HEK293 (cell line): ENCODE measurements around the gene LPCAT2.

Experiments used
- CTCF ChIA-PET: fragments of 350-600 bp; formaldehyde crosslinking; extraction: SDS; loops from one replicate; lab custom pipeline; 2021; ENCODE audit warnings: antibody characterized with exemption; lab: Yijun Ruan, JAX
- POLR2A ChIA-PET: fragments of 300-600 bp; formaldehyde crosslinking; extraction: SDS; loops from one replicate; lab custom pipeline; 2020; ENCODE audit warnings: antibody characterized with exemption, inconsistent platforms; lab: Yijun Ruan, JAX
- H3K27ac ChIP-seq: fragments of 200-500 bp; sonication (Bioruptor generic); 2 replicates; pipeline ENCODE4 v1.5.1; 2014; ENCODE audit warnings: low read depth, low read length, control low read depth, inconsistent platforms; ENCODE audit errors: extremely low read depth
- H3K36me3 ChIP-seq, 2 experiments: fragments of 200-500 bp in 1 of 2; sonication (Bioruptor generic) in 1 of 2; 1 replicate in 1 of 2; 2 replicates in 1 of 2; pipeline ENCODE4 v1.5.1; 2014 to 2017; ENCODE audit warnings: inconsistent platforms in 2 of 2, low read length in 2 of 2; ENCODE audit not compliant: control insufficient read depth in 2 of 2, insufficient read depth in 1 of 2
- H3K4me1 ChIP-seq: fragments of 200-500 bp; sonication (Bioruptor generic); 2 replicates; pipeline ENCODE4 v1.5.1; 2014; ENCODE audit warnings: mild to moderate bottlenecking, low read length, inconsistent platforms; ENCODE audit not compliant: control insufficient read depth, insufficient read depth
- H3K4me3 ChIP-seq: 2 replicates; pipeline ENCODE4 v1.5.1; 2011; ENCODE audit warnings: low read depth, mild to moderate bottlenecking, control low read depth, low read length, moderate library complexity
- H3K9me3 ChIP-seq: fragments of 200-500 bp; sonication (Bioruptor generic); 2 replicates; pipeline ENCODE4 v1.5.1; 2014; ENCODE audit warnings: low read depth, low read length, inconsistent platforms; ENCODE audit not compliant: control insufficient read depth, insufficient read depth
- EGR2 ChIP-seq: fragments of 450-650 bp; formaldehyde crosslinking; IDR thresholded peaks from 2 replicates; pipeline ENCODE4 v1.5.1; 2016; ENCODE audit warnings: low read depth, missing biosample characterization, missing genetic modification characterization
- MZF1 ChIP-seq: fragments of 450-650 bp; formaldehyde crosslinking; IDR thresholded peaks from 2 replicates; pipeline ENCODE4 v1.5.1; 2017; ENCODE audit warnings: missing biosample characterization, missing genetic modification characterization, borderline replicate concordance
- OVOL3 ChIP-seq: fragments of 450-650 bp; formaldehyde crosslinking; IDR thresholded peaks from 2 replicates; pipeline ENCODE4 v1.5.1; 2016; ENCODE audit warnings: missing biosample characterization, missing genetic modification characterization
- PATZ1 ChIP-seq: fragments of 450-650 bp; formaldehyde crosslinking; IDR thresholded peaks from 2 replicates; pipeline ENCODE4 v1.5.1; 2016; ENCODE audit warnings: missing biosample characterization, missing genetic modification characterization
- PRDM10 ChIP-seq: fragments of 450-650 bp; formaldehyde crosslinking; IDR thresholded peaks from 2 replicates; pipeline ENCODE4 v1.5.1; 2016; ENCODE audit warnings: missing biosample characterization, missing genetic modification characterization
- YY1 ChIP-seq: fragments of 450-650 bp; formaldehyde crosslinking; IDR thresholded peaks from 2 replicates; pipeline ENCODE4 v1.5.1; 2018; ENCODE audit warnings: missing biosample characterization, missing genetic modification characterization
- ZBTB8A ChIP-seq: fragments of 450-650 bp; formaldehyde crosslinking; IDR thresholded peaks from 2 replicates; pipeline ENCODE4 v1.5.1; 2016; ENCODE audit warnings: missing biosample characterization, missing genetic modification characterization
- ZFHX2 ChIP-seq: fragments of 450-650 bp; formaldehyde crosslinking; conservative IDR thresholded peaks from 2 replicates; pipeline ENCODE4 v1.5.1; 2016; ENCODE audit warnings: missing biosample characterization, missing genetic modification characterization
- ZFP69B ChIP-seq: fragments of 450-650 bp; formaldehyde crosslinking; IDR thresholded peaks from 2 replicates; pipeline ENCODE4 v1.5.1; 2016; ENCODE audit warnings: missing biosample characterization, missing genetic modification characterization
- ZNF146 ChIP-seq: fragments of 450-650 bp; formaldehyde crosslinking; IDR thresholded peaks from 2 replicates; pipeline ENCODE4 v1.5.1; 2016; ENCODE audit warnings: missing biosample characterization, missing genetic modification characterization
- ZNF157 ChIP-seq: fragments of 450-650 bp; formaldehyde crosslinking; IDR thresholded peaks from 2 replicates; pipeline ENCODE4 v1.5.1; 2016; ENCODE audit warnings: missing biosample characterization, missing genetic modification characterization
- ZNF175 ChIP-seq: fragments of 450-650 bp; formaldehyde crosslinking; IDR thresholded peaks from 2 replicates; pipeline ENCODE4 v1.5.1; 2016; ENCODE audit warnings: missing biosample characterization, missing genetic modification characterization
- ZNF211 ChIP-seq: fragments of 450-650 bp; formaldehyde crosslinking; IDR thresholded peaks from 2 replicates; pipeline ENCODE4 v1.5.1; 2016; ENCODE audit warnings: low read depth, missing biosample characterization, missing genetic modification characterization
- ZNF239 ChIP-seq: fragments of 450-650 bp; formaldehyde crosslinking; IDR thresholded peaks from 2 replicates; pipeline ENCODE4 v1.5.1; 2016; ENCODE audit warnings: missing biosample characterization, missing genetic modification characterization
- ZNF350 ChIP-seq: fragments of 450-650 bp; formaldehyde crosslinking; IDR thresholded peaks from 2 replicates; pipeline ENCODE4 v1.5.0; 2017; ENCODE audit warnings: missing biosample characterization, mild to moderate bottlenecking, missing genetic modification characterization
- ZNF416 ChIP-seq: fragments of 450-650 bp; formaldehyde crosslinking; IDR thresholded peaks from 2 replicates; pipeline ENCODE4 v1.5.1; 2016; ENCODE audit warnings: missing biosample characterization, missing genetic modification characterization
- ZNF449 ChIP-seq: fragments of 450-650 bp; formaldehyde crosslinking; IDR thresholded peaks from 2 replicates; pipeline ENCODE4 v1.5.1; 2017; ENCODE audit warnings: missing biosample characterization, mild to moderate bottlenecking, missing genetic modification characterization, moderate library complexity
- ZNF548 ChIP-seq: fragments of 450-650 bp; formaldehyde crosslinking; IDR thresholded peaks from 2 replicates; pipeline ENCODE4 v1.5.1; 2016; ENCODE audit warnings: missing biosample characterization, missing genetic modification characterization
- ZNF629 ChIP-seq: fragments of 450-650 bp; formaldehyde crosslinking; IDR thresholded peaks from 2 replicates; pipeline ENCODE4 v1.5.1; 2017; ENCODE audit warnings: missing biosample characterization, missing genetic modification characterization
- ZNF654 ChIP-seq: fragments of 450-650 bp; formaldehyde crosslinking; IDR thresholded peaks from 2 replicates; pipeline ENCODE4 v1.5.1; 2016; ENCODE audit warnings: low read depth, missing biosample characterization, missing genetic modification characterization
- ZNF76 ChIP-seq: fragments of 450-650 bp; formaldehyde crosslinking; IDR thresholded peaks from 2 replicates; pipeline ENCODE4; 2016; ENCODE audit warnings: low read depth, missing biosample characterization, missing genetic modification characterization, borderline replicate concordance
- ZNF830 ChIP-seq: fragments of 450-650 bp; IDR thresholded peaks from 2 replicates; pipeline ENCODE4 v1.5.0; 2018; ENCODE audit warnings: missing biosample characterization, missing genetic modification characterization, low read depth, mild to moderate bottlenecking, moderate library complexity

LPCAT2 gene

GRCh38 chr16:55506708-55507107, 2.2 kb upstream of the LPCAT2 start:
- Histone ChIP-seq H3K27ac (no peak overlapping the region), H3K4me3 (no peak overlapping the region), H3K9me3 (no peaks in the 10 kb centered on the region), H3K4me1 (peaks cover 3% of the 10 kb centered on the region; the same call in 1 of the 2 replicates), H3K36me3 (peaks cover 0 to 15% of the 10 kb centered on the region in 2 experiments; a peak in 1 of 3 replicates)
- ChIA-PET POLR2A (no interaction called here), CTCF (interaction anchor here (0.6 to 0.7 kb wide), 2 partner anchors 407 to 1545 kb away, joined by 3 read pairs; no protein-coding TSS in a partner anchor)
- peak; percentile 83 for TF ChIP-seq EGR2
- no peak for TF ChIP-seq ZBTB8A (tag by site-specific recombination)
- peak; percentile 58 for TF ChIP-seq ZFHX2 (tag by site-specific recombination)

GRCh38 chr16:55508271-55508921, 476 bp upstream of the LPCAT2 start:
- TF ChIP-seq ZNF416 (tag by site-specific recombination): no peak
- TF ChIP-seq ZFP69B: no peak
- TF ChIP-seq ZNF76 (tag by site-specific recombination): no peak
- TF ChIP-seq MZF1 (tag by site-specific recombination): no peak
- no peak for TF ChIP-seq ZNF449 (tag by site-specific recombination)
- TF ChIP-seq ZNF830 (tag by site-specific recombination): no peak
- no peak for TF ChIP-seq ZNF350 (tag by site-specific recombination)
- TF ChIP-seq ZNF146 (tag by site-specific recombination): no peak
- TF ChIP-seq ZNF239 (tag by site-specific recombination): no peak
- ChIA-PET POLR2A (no interaction called here), CTCF (no interaction called here)
- Histone ChIP-seq H3K9me3 (no peaks in the 10 kb centered on the region), H3K4me1 (no peaks in the 10 kb centered on the region), H3K36me3 (peaks cover 0 to 13% of the 10 kb centered on the region in 2 experiments; a peak in 1 of 3 replicates), H3K27ac (no peak overlapping the region), H3K4me3 (no peak overlapping the region)

GRCh38 chr16:55510185-55510805, 1.4 kb downstream of the LPCAT2 start:
- CTCF ChIA-PET: interaction anchor here (1.0 to 1.8 kb wide), 6 partner anchors 10 to 194 kb away, joined by 3 to 7 read pairs (median 3); no protein-coding TSS in a partner anchor
- POLR2A ChIA-PET: interaction anchor here (0.8 kb wide), 1 partner anchor 30 kb away, joined by 3 read pairs; no protein-coding TSS in a partner anchor
- TF ChIP-seq PRDM10: no peak
- no peak for TF ChIP-seq ZNF629
- no peak for TF ChIP-seq PATZ1 (tag by site-specific recombination)
- no peak for TF ChIP-seq ZNF654
- TF ChIP-seq ZNF416 (tag by site-specific recombination): no peak
- TF ChIP-seq ZNF211 (tag by site-specific recombination): no peak
- no peak for TF ChIP-seq ZNF548 (tag by site-specific recombination)
- no peak for TF ChIP-seq ZNF175 (tag by site-specific recombination)
- no peak for TF ChIP-seq YY1
- no peak for TF ChIP-seq ZNF449 (tag by site-specific recombination)
- no peak for TF ChIP-seq OVOL3 (tag by site-specific recombination)
- no peak for TF ChIP-seq ZNF157 (tag by site-specific recombination)
- H3K36me3 ChIP-seq: peaks cover 0 to 7% of the 10 kb centered on the region in 2 experiments; a peak in 1 of 3 replicates
- no peaks in the 10 kb centered on the region for H3K9me3 ChIP-seq
- no peak overlapping the region; the same call in 1 of the 2 replicates for H3K4me3 ChIP-seq
- no peak overlapping the region for H3K27ac ChIP-seq
- no peaks in the 10 kb centered on the region for H3K4me1 ChIP-seq
